HL-60 (cell line): ENCODE data around the gene RPP30.

Experiments
- DNase-seq, 2 experiments: peaks; one replicate each; pipeline ENCODE4 v3.0.0-alpha.2; 2010 to 2020; ENCODE audit warnings: low read depth in 1 of 2, low spot score in 1 of 2
- H3K27ac ChIP-seq: fragments of 250-450 bp; sonication (Bioruptor Pico); replicated peaks from 2 replicates; pipeline ENCODE4 v1.5.1; 2020; ENCODE audit warnings: mild to moderate bottlenecking, moderate library complexity
- H3K27me3 ChIP-seq: fragments of 250-450 bp; sonication (Bioruptor Pico); 2 replicates; pipeline ENCODE4 v1.5.1; 2021; ENCODE audit warnings: mild to moderate bottlenecking, moderate library complexity; ENCODE audit not compliant: insufficient read depth, poor library complexity, severe bottlenecking
- H3K4me3 ChIP-seq: replicated peaks from 2 replicates; pipeline ENCODE4 v1.5.1; 2011; ENCODE audit warnings: mild to moderate bottlenecking, control low read depth, low read length; ENCODE audit not compliant: insufficient read depth
- GABPA ChIP-seq: IDR thresholded peaks from 2 replicates; pipeline ENCODE4 v1.6.1; 2012; ENCODE audit warnings: low read depth
- POLR2AphosphoS5 ChIP-seq: IDR thresholded peaks from 2 replicates; pipeline ENCODE4 v1.6.1; 2012; ENCODE audit warnings: low read depth
- SPI1 ChIP-seq: IDR thresholded peaks from 2 replicates; pipeline ENCODE4 v1.6.1; 2012; ENCODE audit warnings: low read depth, mild to moderate bottlenecking, borderline replicate concordance
- TF ChIP-seq, protein P1 (sequence below): IDR thresholded peaks from 2 replicates; pipeline ENCODE4 v1.6.1; 2012; ENCODE audit warnings: low read depth; ENCODE audit not compliant: insufficient replicate concordance
- TF ChIP-seq, protein P2 (sequence below): IDR thresholded peaks from one replicate; pipeline ENCODE4 v1.5.1; 2011; ENCODE audit warnings: low read length, control low read depth, inconsistent platforms; ENCODE audit not compliant: insufficient read depth

The RPP30 gene

DNA sequence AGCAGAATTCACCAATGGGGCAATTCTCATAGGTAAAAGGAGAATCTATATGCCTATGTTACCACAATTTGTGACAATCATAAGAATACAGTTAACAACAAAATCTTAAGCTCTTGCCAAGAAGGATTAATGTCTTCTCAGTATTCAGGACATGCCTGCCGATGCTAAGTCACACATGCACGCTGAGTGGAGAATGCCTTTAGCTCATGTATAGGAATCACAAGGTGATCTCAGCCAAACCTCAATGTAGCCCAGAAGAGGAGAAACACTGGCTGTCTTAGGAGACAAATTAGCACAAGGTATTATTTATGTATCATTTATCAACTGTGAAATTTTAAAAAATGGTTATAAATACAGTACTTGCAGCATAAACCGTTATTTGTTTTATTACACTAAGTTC, 16.6 kb upstream of the RPP30 start:
- TF ChIP-seq, protein P1, sequence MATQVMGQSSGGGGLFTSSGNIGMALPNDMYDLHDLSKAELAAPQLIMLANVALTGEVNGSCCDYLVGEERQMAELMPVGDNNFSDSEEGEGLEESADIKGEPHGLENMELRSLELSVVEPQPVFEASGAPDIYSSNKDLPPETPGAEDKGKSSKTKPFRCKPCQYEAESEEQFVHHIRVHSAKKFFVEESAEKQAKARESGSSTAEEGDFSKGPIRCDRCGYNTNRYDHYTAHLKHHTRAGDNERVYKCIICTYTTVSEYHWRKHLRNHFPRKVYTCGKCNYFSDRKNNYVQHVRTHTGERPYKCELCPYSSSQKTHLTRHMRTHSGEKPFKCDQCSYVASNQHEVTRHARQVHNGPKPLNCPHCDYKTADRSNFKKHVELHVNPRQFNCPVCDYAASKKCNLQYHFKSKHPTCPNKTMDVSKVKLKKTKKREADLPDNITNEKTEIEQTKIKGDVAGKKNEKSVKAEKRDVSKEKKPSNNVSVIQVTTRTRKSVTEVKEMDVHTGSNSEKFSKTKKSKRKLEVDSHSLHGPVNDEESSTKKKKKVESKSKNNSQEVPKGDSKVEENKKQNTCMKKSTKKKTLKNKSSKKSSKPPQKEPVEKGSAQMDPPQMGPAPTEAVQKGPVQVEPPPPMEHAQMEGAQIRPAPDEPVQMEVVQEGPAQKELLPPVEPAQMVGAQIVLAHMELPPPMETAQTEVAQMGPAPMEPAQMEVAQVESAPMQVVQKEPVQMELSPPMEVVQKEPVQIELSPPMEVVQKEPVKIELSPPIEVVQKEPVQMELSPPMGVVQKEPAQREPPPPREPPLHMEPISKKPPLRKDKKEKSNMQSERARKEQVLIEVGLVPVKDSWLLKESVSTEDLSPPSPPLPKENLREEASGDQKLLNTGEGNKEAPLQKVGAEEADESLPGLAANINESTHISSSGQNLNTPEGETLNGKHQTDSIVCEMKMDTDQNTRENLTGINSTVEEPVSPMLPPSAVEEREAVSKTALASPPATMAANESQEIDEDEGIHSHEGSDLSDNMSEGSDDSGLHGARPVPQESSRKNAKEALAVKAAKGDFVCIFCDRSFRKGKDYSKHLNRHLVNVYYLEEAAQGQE = no peak
- no peak for TF ChIP-seq SPI1
- TF ChIP-seq, protein P2, sequence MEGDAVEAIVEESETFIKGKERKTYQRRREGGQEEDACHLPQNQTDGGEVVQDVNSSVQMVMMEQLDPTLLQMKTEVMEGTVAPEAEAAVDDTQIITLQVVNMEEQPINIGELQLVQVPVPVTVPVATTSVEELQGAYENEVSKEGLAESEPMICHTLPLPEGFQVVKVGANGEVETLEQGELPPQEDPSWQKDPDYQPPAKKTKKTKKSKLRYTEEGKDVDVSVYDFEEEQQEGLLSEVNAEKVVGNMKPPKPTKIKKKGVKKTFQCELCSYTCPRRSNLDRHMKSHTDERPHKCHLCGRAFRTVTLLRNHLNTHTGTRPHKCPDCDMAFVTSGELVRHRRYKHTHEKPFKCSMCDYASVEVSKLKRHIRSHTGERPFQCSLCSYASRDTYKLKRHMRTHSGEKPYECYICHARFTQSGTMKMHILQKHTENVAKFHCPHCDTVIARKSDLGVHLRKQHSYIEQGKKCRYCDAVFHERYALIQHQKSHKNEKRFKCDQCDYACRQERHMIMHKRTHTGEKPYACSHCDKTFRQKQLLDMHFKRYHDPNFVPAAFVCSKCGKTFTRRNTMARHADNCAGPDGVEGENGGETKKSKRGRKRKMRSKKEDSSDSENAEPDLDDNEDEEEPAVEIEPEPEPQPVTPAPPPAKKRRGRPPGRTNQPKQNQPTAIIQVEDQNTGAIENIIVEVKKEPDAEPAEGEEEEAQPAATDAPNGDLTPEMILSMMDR = no peak
- TF ChIP-seq GABPA = no peak
- no peak for TF ChIP-seq POLR2AphosphoS5
- no peak for DNase-seq
- no peak overlapping the region for H3K4me3 ChIP-seq
- H3K27me3 ChIP-seq = peaks cover 35% of the 10 kb centered on the region
- no peak overlapping the region for H3K27ac ChIP-seq

GRCh38 chr10:90856261-90856660, 15.5 kb upstream of the RPP30 start:
- DNase-seq = no peak
- no peak overlapping the region for H3K4me3 ChIP-seq
- H3K27ac ChIP-seq = no peak overlapping the region
- H3K27me3 ChIP-seq = peaks cover 35% of the 10 kb centered on the region
- no peak for TF ChIP-seq GABPA
- TF ChIP-seq, protein P2 = no peak
- TF ChIP-seq, protein P1 = no peak
- TF ChIP-seq SPI1 = no peak
- no peak for TF ChIP-seq POLR2AphosphoS5

GRCh38 chr10:90856964-90857634, 14.7 kb upstream of the RPP30 start:
- Histone ChIP-seq H3K27ac (no peak overlapping the region), H3K27me3 (peaks cover 40% of the 10 kb centered on the region), H3K4me3 (peak overlapping the region; percentile 66)
- DNase-seq = no peak
- TF ChIP-seq, protein P1 = no peak
- no peak for TF ChIP-seq POLR2AphosphoS5
- no peak for TF ChIP-seq GABPA
- TF ChIP-seq, protein P2 = no peak
- TF ChIP-seq SPI1 = no peak
